ENCODE results near the gene HLA-DOA. TPM values are rescaled to one million over a fixed set of nuclear protein-coding genes. Genes with fewer than 3 reads are reported as not detected.

The HLA-DOA gene
- total and polyA plus RNA-seq, 10 of the 15 experiments (the other 5 are each of a cell fraction or from before 2014, with no cell fraction given) = 8.8 to 108 (median 58.3) TPM

- TF ChIP-seq SIX5 (IDR thresholded peaks at IDR 0.05; ENCODE audit: low read depth, low read length, severe bottlenecking) = no peak
- TF ChIP-seq MTA2 (IDR thresholded peaks at IDR 0.05; ENCODE audit: low read depth) = no peak; the same call in 1 of the 2 replicates
- 0 out of 2 replicates have a peak, but pooled peaks have one; percentile 9 for TF ChIP-seq HCFC1 (IDR thresholded peaks at IDR 0.05; ENCODE audit: low read length)
- TF ChIP-seq TBL1XR1 (IDR thresholded peaks at IDR 0.05; ENCODE audit: low read depth, low read length) = peak; percentile 76; the same call in 1 of the 2 replicates
- peak; percentile 66 for TF ChIP-seq POLR2A (IDR thresholded peaks at IDR 0.05; ENCODE audit: low read depth, low read length)
- TF ChIP-seq PAX8 (IDR thresholded peaks at IDR 0.05) = peak; percentile 81; the same call in 1 of the 2 replicates
- TF ChIP-seq NFXL1 (IDR thresholded peaks at IDR 0.05; ENCODE audit: borderline replicate concordance) = peak; percentile 98
- TF ChIP-seq POLR2AphosphoS2 (IDR thresholded peaks at IDR 0.05; ENCODE audit: low read depth, low read length) = peak; percentile 18; the same call in 1 of the 2 replicates
- TF ChIP-seq SMAD5 (IDR thresholded peaks at IDR 0.05; ENCODE audit: low read depth) = peak; percentile 18; the same call in 1 of the 2 replicates
- TF ChIP-seq ATF7 (IDR thresholded peaks at IDR 0.05; ENCODE audit: low read depth) = peak; percentile 12; the same call in 1 of the 2 replicates
- 0 out of 2 replicates have a peak, but pooled peaks have one; percentile 68 for TF ChIP-seq STAT1 (conservative IDR thresholded peaks at IDR 0.05)
- TF ChIP-seq TAF1 (IDR thresholded peaks at IDR 0.05; ENCODE audit: borderline replicate concordance, low read depth, low read length) = peak; percentile 85
- no peak for TF ChIP-seq CHD4 (IDR thresholded peaks at IDR 0.05)
- TF ChIP-seq CUX1 (IDR thresholded peaks at IDR 0.05; ENCODE audit: insufficient replicate concordance, low read depth, low read length) = peak; percentile 42
- no peak for TF ChIP-seq HDAC6 (IDR thresholded peaks at IDR 0.05; ENCODE audit: unreplicated experiment)
- no peak for TF ChIP-seq IRF4 (IDR thresholded peaks at IDR 0.05; ENCODE audit: low read depth, low read length)
- peak; percentile 52; the same call in 1 of the 2 replicates for TF ChIP-seq DPF2 (IDR thresholded peaks at IDR 0.05)
- peak; percentile 27; the same call in 1 of the 2 replicates for TF ChIP-seq SPI1 (IDR thresholded peaks at IDR 0.05; ENCODE audit: borderline replicate concordance, insufficient read depth, low read depth, low read length)
- TF ChIP-seq SKIL (IDR thresholded peaks at IDR 0.05; ENCODE audit: low read depth, poor library complexity, severe bottlenecking) = peak; percentile 16
- TF ChIP-seq SRF (IDR thresholded peaks at IDR 0.05; ENCODE audit: low read depth in 2 of 2, low read length in 2 of 2) = 0 out of 4 replicates have a peak, but pooled peaks of 1 of the 2 experiments have one; percentile 37
- TF ChIP-seq POLR2AphosphoS5 (IDR thresholded peaks at IDR 0.05; ENCODE audit: low read length) = peak; percentile 18; the same call in 1 of the 2 replicates
- peak; percentile 25; the same call in 1 of the 2 replicates for TF ChIP-seq NBN (IDR thresholded peaks at IDR 0.05)
- peak; percentile 24 for TF ChIP-seq CREM (IDR thresholded peaks at IDR 0.05; ENCODE audit: low read depth)
- peak; percentile 26 for TF ChIP-seq SMAD1 (IDR thresholded peaks at IDR 0.05; ENCODE audit: low read depth, partially characterized antibody)
Observed at GRCh38 chr6:32970413-32971241, 38.8 kb downstream of the HLA-DOA start (continued).
